HEK293 (cell line): Measurements from ENCODE around the gene HBZ.

Source experiments
- CTCF ChIA-PET: fragments of 350-600 bp; formaldehyde crosslinking; extraction: SDS; loops from one replicate; lab custom pipeline; 2021; ENCODE audit warnings: antibody characterized with exemption; lab: Yijun Ruan, JAX
- POLR2A ChIA-PET: fragments of 300-600 bp; formaldehyde crosslinking; extraction: SDS; loops from one replicate; lab custom pipeline; 2020; ENCODE audit warnings: antibody characterized with exemption, inconsistent platforms; lab: Yijun Ruan, JAX
- H3K27ac ChIP-seq: fragments of 200-500 bp; sonication (Bioruptor generic); 2 replicates; pipeline ENCODE4 v1.5.1; 2014; ENCODE audit warnings: low read depth, low read length, control low read depth, inconsistent platforms; ENCODE audit errors: extremely low read depth
- H3K36me3 ChIP-seq, 2 experiments: fragments of 200-500 bp in 1 of 2; sonication (Bioruptor generic) in 1 of 2; 1 replicate in 1 of 2; 2 replicates in 1 of 2; pipeline ENCODE4 v1.5.1; 2014 to 2017; ENCODE audit warnings: inconsistent platforms in 2 of 2, low read length in 2 of 2; ENCODE audit not compliant: control insufficient read depth in 2 of 2, insufficient read depth in 1 of 2
- H3K4me1 ChIP-seq: fragments of 200-500 bp; sonication (Bioruptor generic); 2 replicates; pipeline ENCODE4 v1.5.1; 2014; ENCODE audit warnings: mild to moderate bottlenecking, low read length, inconsistent platforms; ENCODE audit not compliant: control insufficient read depth, insufficient read depth
- H3K4me3 ChIP-seq: 2 replicates; pipeline ENCODE4 v1.5.1; 2011; ENCODE audit warnings: low read depth, mild to moderate bottlenecking, control low read depth, low read length, moderate library complexity
- H3K9me3 ChIP-seq: fragments of 200-500 bp; sonication (Bioruptor generic); 2 replicates; pipeline ENCODE4 v1.5.1; 2014; ENCODE audit warnings: low read depth, low read length, inconsistent platforms; ENCODE audit not compliant: control insufficient read depth, insufficient read depth
- ELK4 ChIP-seq: IDR thresholded peaks from 2 replicates; pipeline ENCODE4 v1.6.1; 2011; ENCODE audit warnings: mild to moderate bottlenecking, low read depth, low read length, borderline replicate concordance
- GLI4 ChIP-seq: fragments of 450-650 bp; formaldehyde crosslinking; IDR thresholded peaks from 2 replicates; pipeline ENCODE4 v1.5.1; 2016; ENCODE audit warnings: missing biosample characterization, missing genetic modification characterization
- IKZF3 ChIP-seq: fragments of 450-650 bp; IDR thresholded peaks from 2 replicates; pipeline ENCODE4 v1.5.0; 2018; ENCODE audit warnings: missing biosample characterization, mild to moderate bottlenecking, missing genetic modification characterization, moderate library complexity
- KLF16 ChIP-seq: fragments of 450-650 bp; formaldehyde crosslinking; IDR thresholded peaks from 2 replicates; pipeline ENCODE4 v1.5.1; 2017; ENCODE audit warnings: missing biosample characterization, missing genetic modification characterization
- SCRT2 ChIP-seq: fragments of 450-650 bp; formaldehyde crosslinking; IDR thresholded peaks from 2 replicates; pipeline ENCODE4 v1.5.1; 2016; ENCODE audit warnings: missing biosample characterization, missing genetic modification characterization
- ZBTB6 ChIP-seq: fragments of 450-650 bp; formaldehyde crosslinking; IDR thresholded peaks from 2 replicates; pipeline ENCODE4 v1.5.1; 2017; ENCODE audit warnings: missing biosample characterization, missing genetic modification characterization
- ZBTB8A ChIP-seq: fragments of 450-650 bp; formaldehyde crosslinking; IDR thresholded peaks from 2 replicates; pipeline ENCODE4 v1.5.1; 2016; ENCODE audit warnings: missing biosample characterization, missing genetic modification characterization
- ZNF140 ChIP-seq: fragments of 450-650 bp; formaldehyde crosslinking; IDR thresholded peaks from 2 replicates; pipeline ENCODE4 v1.5.1; 2016; ENCODE audit warnings: missing biosample characterization, missing genetic modification characterization
- ZNF146 ChIP-seq: fragments of 450-650 bp; formaldehyde crosslinking; IDR thresholded peaks from 2 replicates; pipeline ENCODE4 v1.5.1; 2016; ENCODE audit warnings: missing biosample characterization, missing genetic modification characterization
- ZNF26 ChIP-seq: fragments of 450-650 bp; formaldehyde crosslinking; IDR thresholded peaks from 2 replicates; pipeline ENCODE4 v1.5.1; 2016; ENCODE audit warnings: missing biosample characterization, missing genetic modification characterization
- ZNF280C ChIP-seq: fragments of 450-650 bp; formaldehyde crosslinking; IDR thresholded peaks from 2 replicates; pipeline ENCODE4 v1.5.1; 2016; ENCODE audit warnings: missing biosample characterization, missing genetic modification characterization
- ZNF335 ChIP-seq: fragments of 450-650 bp; formaldehyde crosslinking; conservative IDR thresholded peaks from 2 replicates; pipeline ENCODE4 v1.5.1; 2016; ENCODE audit warnings: missing biosample characterization, missing genetic modification characterization
- ZNF354C ChIP-seq: fragments of 450-650 bp; formaldehyde crosslinking; IDR thresholded peaks from 2 replicates; pipeline ENCODE4 v1.5.1; 2016; ENCODE audit warnings: missing biosample characterization, missing genetic modification characterization, low read depth, borderline replicate concordance
- ZNF624 ChIP-seq: fragments of 450-650 bp; formaldehyde crosslinking; IDR thresholded peaks from 2 replicates; pipeline ENCODE4 v1.5.1; 2017; ENCODE audit warnings: missing biosample characterization, missing genetic modification characterization
- ZNF639 ChIP-seq: fragments of 450-650 bp; formaldehyde crosslinking; IDR thresholded peaks from 2 replicates; pipeline ENCODE4 v1.5.1; 2016; ENCODE audit warnings: missing biosample characterization, missing genetic modification characterization
- ZNF654 ChIP-seq: fragments of 450-650 bp; formaldehyde crosslinking; IDR thresholded peaks from 2 replicates; pipeline ENCODE4 v1.5.1; 2016; ENCODE audit warnings: low read depth, missing biosample characterization, missing genetic modification characterization
- ZNF747 ChIP-seq: fragments of 450-650 bp; formaldehyde crosslinking; IDR thresholded peaks from 2 replicates; pipeline ENCODE4 v1.5.1; 2016; ENCODE audit warnings: missing biosample characterization, missing genetic modification characterization
- ZNF777 ChIP-seq: fragments of 450-650 bp; formaldehyde crosslinking; IDR thresholded peaks from 2 replicates; pipeline ENCODE4 v1.5.1; 2017; ENCODE audit warnings: missing biosample characterization, missing genetic modification characterization, borderline replicate concordance

HBZ gene

GRCh38 chr16:179211-180092, 27.0 kb downstream of the HBZ start:
- ChIA-PET POLR2A (no interaction called here), CTCF (interaction anchor here (0.6 to 1.8 kb wide), 7 partner anchors 46 to 114 kb away, joined by 3 to 17 read pairs (median 5); no protein-coding TSS in a partner anchor)
- H3K4me1 ChIP-seq, result peaks cover 5% of the 10 kb centered on the region; the same call in 1 of the 2 replicates
- no peaks in the 10 kb centered on the region for H3K9me3 ChIP-seq
- no peak overlapping the region for H3K27ac ChIP-seq
- H3K4me3 ChIP-seq, result no peak overlapping the region
- peaks cover 0 to 4% of the 10 kb centered on the region in 2 experiments; a peak in 2 of 3 replicates for H3K36me3 ChIP-seq
- TF ChIP-seq IKZF3 (tag by site-specific recombination) (no peak), ZNF280C (tag by site-specific recombination) (no peak), ZNF146 (0 out of 2 replicates have a peak, but pooled peaks have one; percentile 29)

GRCh38 chr16:180101-180675, 27.7 kb downstream of the HBZ start, which contains the start of gene HBQ1:
TSS of gene HBQ1 (plus strand) at chr16:180459. CDS start at chr16:180487, 28 bp downstream.
- H3K27ac ChIP-seq, result peak within 1 kb of the TSS; percentile 25; the same call in 1 of the 2 replicates
- POLR2A ChIA-PET, result no interaction called here
- peak within 1 kb of the TSS; percentile 1; the same call in 1 of the 2 replicates for H3K4me3 ChIP-seq
- peaks cover 0 to 5% of the 10 kb centered on the region in 2 experiments; a peak in 2 of 3 replicates for H3K36me3 ChIP-seq
- no peaks in the 10 kb centered on the region for H3K9me3 ChIP-seq
- peak; percentile 15; the same call in 1 of the 2 replicates for TF ChIP-seq ZNF140 (tag by site-specific recombination)
- no peak for TF ChIP-seq ZNF654 (tag by site-specific recombination)
- peak; percentile 64; the same call in 1 of the 2 replicates for TF ChIP-seq ZNF335 (tag by site-specific recombination)
- TF ChIP-seq, all 188 proteins: peak for 2
- CTCF ChIA-PET, result interaction anchor here (0.6 to 1.8 kb wide), 10 partner anchors 11 to 118 kb away, joined by 3 to 17 read pairs (median 5); no protein-coding TSS in a partner anchor
- H3K4me1 ChIP-seq, result peaks cover 3% of the 10 kb centered on the region; the same call in 1 of the 2 replicates

- Histone ChIP-seq H3K27ac (peak overlapping the region; percentile 25; the same call in 1 of the 2 replicates), H3K4me3 (peak overlapping the region; percentile 1; the same call in 1 of the 2 replicates), H3K9me3 (no peaks in the 10 kb centered on the region), H3K4me1 (peaks cover 3% of the 10 kb centered on the region; the same call in 1 of the 2 replicates), H3K36me3 (peaks cover 0 to 9% of the 10 kb centered on the region in 2 experiments; a peak in 2 of 3 replicates)
- POLR2A ChIA-PET, result interaction anchor here (0.5 kb wide), 1 partner anchor 109 kb away, joined by 6 read pairs; no protein-coding TSS in a partner anchor
- CTCF ChIA-PET, result interaction anchor here (0.6 to 2.5 kb wide), 25 partner anchors 10 to 183 kb away, joined by 3 to 25 read pairs (median 6); no protein-coding TSS in a partner anchor
- TF ChIP-seq KLF16 (tag by site-specific recombination) (peak; percentile 62; the same call in 1 of the 2 replicates), ZNF354C (tag by site-specific recombination) (no peak), ZBTB6 (tag by site-specific recombination) (no peak), ELK4 (no peak), ZNF777 (tag by site-specific recombination) (no peak), ZBTB8A (tag by site-specific recombination) (peak; percentile 97), SCRT2 (tag by site-specific recombination) (peak; percentile 67), GLI4 (tag by site-specific recombination) (no peak), ZNF747 (tag by site-specific recombination) (no peak), ZNF26 (no peak), ZNF624 (tag by site-specific recombination) (no peak), ZNF639 (tag by site-specific recombination) (no peak)
These were observed 28.5 kb downstream of the HBZ start for GRCh38 chr16:180681-181564.
